ENCODE data around the gene SLC40A1. TPM values are rescaled to one million over a fixed set of nuclear protein-coding genes. Genes with fewer than 3 reads are reported as not detected.

SLC40A1 gene
- total RNA-seq, 2 experiments from 2014 or later, result 7.4 to 8.2 TPM

DNA sequence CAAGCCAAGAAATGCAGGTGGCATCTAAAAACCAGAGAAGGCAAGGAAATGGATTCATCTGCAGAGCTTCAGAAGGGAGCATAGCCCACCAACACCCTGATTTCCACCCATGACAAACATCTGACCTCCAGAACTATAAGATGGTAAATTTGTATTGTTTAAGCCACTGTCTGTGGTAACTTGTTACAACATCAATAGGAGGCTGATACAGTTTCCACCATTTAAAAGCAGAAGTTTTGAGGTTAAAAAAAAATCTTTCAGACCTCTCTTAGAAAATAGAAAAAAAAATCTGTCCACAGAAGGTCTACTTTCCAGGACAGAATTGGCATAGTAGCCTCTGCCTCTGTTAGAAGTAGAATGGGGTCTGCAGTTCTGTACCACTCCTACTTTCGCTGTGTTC is 37.2 kb downstream of the SLC40A1 start:
- intact Hi-C loops (cut with DNase I, micrococcal nuclease), result no loop called here
- no peak for ATAC-seq (ENCODE audit: poor library complexity)
- Histone ChIP-seq H3K4me3 (ENCODE audit: low read length) (no peak overlapping the region), H3K27me3 (ENCODE audit: control insufficient read depth in 1 of 2, insufficient read depth in 2 of 2, low read length in 2 of 2) (no peaks in the 10 kb centered on the region), H3K9me3 (ENCODE audit: control insufficient read depth in 1 of 2, insufficient read depth in 1 of 2, low read length in 2 of 2) (no peaks in the 10 kb centered on the region), H3K36me3 (ENCODE audit: insufficient read depth, low read length) (no peaks in the 10 kb centered on the region), H3K4me1 (ENCODE audit: insufficient read depth, low read length) (no peaks in the 10 kb centered on the region), H3K27ac (ENCODE audit: low read depth in 1 of 2, low read length in 2 of 2) (no peak overlapping the region)
- TF ChIP-seq, protein P1, sequence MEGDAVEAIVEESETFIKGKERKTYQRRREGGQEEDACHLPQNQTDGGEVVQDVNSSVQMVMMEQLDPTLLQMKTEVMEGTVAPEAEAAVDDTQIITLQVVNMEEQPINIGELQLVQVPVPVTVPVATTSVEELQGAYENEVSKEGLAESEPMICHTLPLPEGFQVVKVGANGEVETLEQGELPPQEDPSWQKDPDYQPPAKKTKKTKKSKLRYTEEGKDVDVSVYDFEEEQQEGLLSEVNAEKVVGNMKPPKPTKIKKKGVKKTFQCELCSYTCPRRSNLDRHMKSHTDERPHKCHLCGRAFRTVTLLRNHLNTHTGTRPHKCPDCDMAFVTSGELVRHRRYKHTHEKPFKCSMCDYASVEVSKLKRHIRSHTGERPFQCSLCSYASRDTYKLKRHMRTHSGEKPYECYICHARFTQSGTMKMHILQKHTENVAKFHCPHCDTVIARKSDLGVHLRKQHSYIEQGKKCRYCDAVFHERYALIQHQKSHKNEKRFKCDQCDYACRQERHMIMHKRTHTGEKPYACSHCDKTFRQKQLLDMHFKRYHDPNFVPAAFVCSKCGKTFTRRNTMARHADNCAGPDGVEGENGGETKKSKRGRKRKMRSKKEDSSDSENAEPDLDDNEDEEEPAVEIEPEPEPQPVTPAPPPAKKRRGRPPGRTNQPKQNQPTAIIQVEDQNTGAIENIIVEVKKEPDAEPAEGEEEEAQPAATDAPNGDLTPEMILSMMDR (IDR thresholded peaks at IDR 0.05), result no peak
- Mint-ChIP-seq H3K36me3 (ENCODE audit: low read depth) (no peaks in the 10 kb centered on the region), H3K27ac (no peak overlapping the region), H3K9me3 (no peaks in the 10 kb centered on the region), H3K4me1 (ENCODE audit: low read depth) (no peaks in the 10 kb centered on the region), H3K27me3 (no peaks in the 10 kb centered on the region), H3K4me3 (no peak overlapping the region)
- ChIA-PET POLR2A (no interaction called here), CTCF (no interaction called here)
- DNase-seq, result no peak

DNA sequence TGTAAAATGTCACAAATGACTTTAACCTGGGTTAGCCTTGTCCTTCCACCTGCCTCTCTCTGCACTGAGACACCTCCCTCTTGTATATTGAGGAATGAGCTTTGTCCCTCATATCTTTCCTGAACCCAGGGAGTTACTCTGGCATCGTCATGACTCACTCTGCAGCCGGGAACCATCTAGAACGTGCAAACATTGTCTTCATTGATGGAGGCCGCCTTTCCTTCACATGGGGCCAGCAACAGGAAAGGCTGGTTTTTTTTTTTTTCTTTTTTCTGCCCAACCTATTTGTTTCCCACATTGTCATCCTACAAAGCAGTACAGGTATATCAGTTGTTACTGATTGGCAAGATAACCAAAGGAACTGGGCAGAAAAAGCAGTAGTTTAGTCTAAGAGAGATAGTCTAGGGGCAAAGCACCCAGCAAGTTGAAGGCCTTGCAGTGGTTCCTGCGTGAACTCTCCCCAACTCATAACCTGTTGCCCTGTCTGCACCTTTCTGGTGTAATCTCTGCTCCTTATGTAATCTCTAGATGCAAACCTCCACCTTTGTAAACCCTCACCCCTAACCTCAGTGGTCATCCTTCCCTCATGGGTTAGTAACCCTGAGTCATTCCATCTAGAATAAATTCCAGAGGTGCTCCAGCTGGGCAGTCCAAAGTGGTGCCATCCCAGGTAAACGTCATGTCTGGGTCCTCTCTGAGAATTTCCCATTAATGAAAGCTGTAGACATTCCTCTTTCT is 38.3 kb downstream of the SLC40A1 start:
- no peaks in the 10 kb centered on the region for H3K4me1 Mint-ChIP-seq (ENCODE audit: low read depth)
- no peaks in the 10 kb centered on the region for H3K9me3 Mint-ChIP-seq
- ChIA-PET CTCF (no interaction called here), POLR2A (no interaction called here)
- H3K4me3 Mint-ChIP-seq, result no peak overlapping the region
- Histone ChIP-seq H3K4me1 (ENCODE audit: insufficient read depth, low read length) (no peaks in the 10 kb centered on the region), H3K36me3 (ENCODE audit: insufficient read depth, low read length) (no peaks in the 10 kb centered on the region), H3K27me3 (ENCODE audit: control insufficient read depth in 1 of 2, insufficient read depth in 2 of 2, low read length in 2 of 2) (no peaks in the 10 kb centered on the region), H3K9me3 (ENCODE audit: control insufficient read depth in 1 of 2, insufficient read depth in 1 of 2, low read length in 2 of 2) (no peaks in the 10 kb centered on the region), H3K27ac (ENCODE audit: low read depth in 1 of 2, low read length in 2 of 2) (no peak overlapping the region), H3K4me3 (ENCODE audit: low read length) (no peak overlapping the region)
- H3K27ac Mint-ChIP-seq, result no peak overlapping the region
- ATAC-seq (ENCODE audit: poor library complexity) (no peak), DNase-seq (no peak)
- TF ChIP-seq, protein P1 (IDR thresholded peaks at IDR 0.05), result no peak
- no peaks in the 10 kb centered on the region for H3K27me3 Mint-ChIP-seq
- no peaks in the 10 kb centered on the region for H3K36me3 Mint-ChIP-seq (ENCODE audit: low read depth)
- intact Hi-C loops (cut with DNase I, micrococcal nuclease), result no loop called here

DNA sequence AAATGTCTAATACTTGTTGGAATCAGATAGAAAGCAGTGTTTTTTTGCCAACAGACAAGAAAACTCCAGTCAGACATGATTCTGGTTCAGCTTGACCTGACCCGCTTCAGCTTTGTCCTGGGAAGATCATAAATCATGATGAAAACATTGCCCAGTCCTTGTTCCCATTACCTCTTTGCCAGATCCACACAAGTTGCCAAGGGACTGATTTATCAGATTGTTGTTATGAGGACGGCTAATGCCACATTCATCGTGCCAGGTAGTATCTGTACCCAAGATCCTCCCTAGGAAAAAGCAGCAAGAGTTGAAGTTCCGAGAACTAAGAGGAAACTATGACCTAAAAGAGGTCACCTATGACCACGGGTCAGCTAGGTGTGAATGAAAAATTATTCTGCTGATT is 39.0 kb downstream of the SLC40A1 start:
- TF ChIP-seq, protein P1 (IDR thresholded peaks at IDR 0.05), result no peak

More for the DNA sequence above, 39.0 kb downstream of the SLC40A1 start:
- H3K9me3 ChIP-seq (ENCODE audit: control insufficient read depth in 1 of 2, insufficient read depth in 1 of 2, low read length in 2 of 2), result no peaks in the 10 kb centered on the region
- no peaks in the 10 kb centered on the region for H3K36me3 ChIP-seq (ENCODE audit: insufficient read depth, low read length)
- Mint-ChIP-seq H3K36me3 (ENCODE audit: low read depth) (no peaks in the 10 kb centered on the region), H3K27ac (no peak overlapping the region), H3K4me3 (no peak overlapping the region), H3K27me3 (no peaks in the 10 kb centered on the region), H3K9me3 (no peaks in the 10 kb centered on the region), H3K4me1 (ENCODE audit: low read depth) (no peaks in the 10 kb centered on the region)
- no peaks in the 10 kb centered on the region for H3K27me3 ChIP-seq (ENCODE audit: control insufficient read depth in 1 of 2, insufficient read depth in 2 of 2, low read length in 2 of 2)
- CTCF ChIA-PET, result no interaction called here
- no peak overlapping the region for H3K4me3 ChIP-seq (ENCODE audit: low read length)
- intact Hi-C loops (cut with DNase I, micrococcal nuclease), result no loop called here
- ATAC-seq (ENCODE audit: poor library complexity), result no peak
- H3K4me1 ChIP-seq (ENCODE audit: insufficient read depth, low read length), result no peaks in the 10 kb centered on the region
- DNase-seq, result no peak
- H3K27ac ChIP-seq (ENCODE audit: low read depth in 1 of 2, low read length in 2 of 2), result no peak overlapping the region
- POLR2A ChIA-PET, result no interaction called here

Measured in CD4-positive, alpha-beta T cell (primary cell).